WTC11 (cell line): ENCODE data around the gene RFC2.

Experiments
- AFF4 ChIP-seq: sonication (generic); formaldehyde crosslinking; IDR thresholded peaks from 2 replicates; pipeline ENCODE4 v1.8.1; 2023; ENCODE audit warnings: mild to moderate bottlenecking, missing genetic modification reagents, borderline replicate concordance
- CREB1 ChIP-seq: sonication (generic); formaldehyde crosslinking; IDR thresholded peaks from 2 replicates; pipeline ENCODE4 v1.8.0; 2023; ENCODE audit warnings: mild to moderate bottlenecking, missing genetic modification reagents
- ETV6 ChIP-seq: sonication (generic); formaldehyde crosslinking; IDR thresholded peaks from 2 replicates; pipeline ENCODE4 v1.8.1; 2022; ENCODE audit warnings: mild to moderate bottlenecking, missing genetic modification reagents
- MAX ChIP-seq: sonication (generic); formaldehyde crosslinking; IDR thresholded peaks from 2 replicates; pipeline ENCODE4 v1.8.0; 2022; ENCODE audit warnings: mild to moderate bottlenecking, missing genetic modification reagents
- TEAD4 ChIP-seq: sonication (generic); formaldehyde crosslinking; IDR thresholded peaks from 2 replicates; pipeline ENCODE4 v1.8.0; 2022; ENCODE audit warnings: mild to moderate bottlenecking, missing genetic modification reagents

GRCh38 chr7:74193913-74194312 is 60.3 kb downstream of the RFC2 start:
- TF ChIP-seq ETV6 (CRISPR knock-in tag) (no peak), AFF4 (CRISPR knock-in tag) (no peak), CREB1 (no peak), TEAD4 (CRISPR knock-in tag) (no peak), MAX (CRISPR knock-in tag) (no peak)
